Measurements from ENCODE around the gene ADSS1.

DNA sequence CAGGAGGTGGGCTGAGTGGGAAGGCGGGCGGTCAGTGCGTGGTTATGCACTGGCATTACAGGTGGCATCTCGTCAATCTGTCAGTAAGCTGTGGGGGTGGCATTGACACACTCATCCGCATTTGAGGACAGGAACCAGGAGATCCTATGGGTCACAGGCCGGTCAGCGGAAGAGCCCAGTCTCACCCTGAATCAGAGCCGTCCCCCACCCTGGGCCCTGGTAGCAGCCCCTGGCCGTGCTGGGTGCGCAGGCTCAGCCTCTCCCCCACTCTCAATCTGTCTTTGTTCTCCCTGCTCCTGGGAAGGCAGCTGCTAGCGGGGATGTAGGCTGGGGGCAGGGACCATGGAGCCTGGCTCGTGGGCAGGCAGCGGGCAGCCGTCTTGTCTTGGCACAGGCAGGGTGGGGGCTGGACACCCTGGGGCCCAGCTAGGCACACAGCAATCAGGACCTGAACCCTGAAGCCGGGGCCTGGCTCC lies 29.5 kb upstream of the ADSS1 start:
- no peak for TF ChIP-seq EP300 (IDR thresholded peaks at IDR 0.05)
- TF ChIP-seq, protein P1, sequence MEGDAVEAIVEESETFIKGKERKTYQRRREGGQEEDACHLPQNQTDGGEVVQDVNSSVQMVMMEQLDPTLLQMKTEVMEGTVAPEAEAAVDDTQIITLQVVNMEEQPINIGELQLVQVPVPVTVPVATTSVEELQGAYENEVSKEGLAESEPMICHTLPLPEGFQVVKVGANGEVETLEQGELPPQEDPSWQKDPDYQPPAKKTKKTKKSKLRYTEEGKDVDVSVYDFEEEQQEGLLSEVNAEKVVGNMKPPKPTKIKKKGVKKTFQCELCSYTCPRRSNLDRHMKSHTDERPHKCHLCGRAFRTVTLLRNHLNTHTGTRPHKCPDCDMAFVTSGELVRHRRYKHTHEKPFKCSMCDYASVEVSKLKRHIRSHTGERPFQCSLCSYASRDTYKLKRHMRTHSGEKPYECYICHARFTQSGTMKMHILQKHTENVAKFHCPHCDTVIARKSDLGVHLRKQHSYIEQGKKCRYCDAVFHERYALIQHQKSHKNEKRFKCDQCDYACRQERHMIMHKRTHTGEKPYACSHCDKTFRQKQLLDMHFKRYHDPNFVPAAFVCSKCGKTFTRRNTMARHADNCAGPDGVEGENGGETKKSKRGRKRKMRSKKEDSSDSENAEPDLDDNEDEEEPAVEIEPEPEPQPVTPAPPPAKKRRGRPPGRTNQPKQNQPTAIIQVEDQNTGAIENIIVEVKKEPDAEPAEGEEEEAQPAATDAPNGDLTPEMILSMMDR (IDR thresholded peaks at IDR 0.05), result no peak
- no peak for TF ChIP-seq POLR2A (IDR thresholded peaks at IDR 0.05)

All from suprapubic skin (tissue), 3 donors.